ENCODE data around the gene SERPINB10. TPM values are rescaled to one million over a fixed set of nuclear protein-coding genes. Genes with fewer than 3 reads are reported as not detected.

The SERPINB10 gene
- total RNA-seq, 1 experiment from 2014 or later: not detected

DNA sequence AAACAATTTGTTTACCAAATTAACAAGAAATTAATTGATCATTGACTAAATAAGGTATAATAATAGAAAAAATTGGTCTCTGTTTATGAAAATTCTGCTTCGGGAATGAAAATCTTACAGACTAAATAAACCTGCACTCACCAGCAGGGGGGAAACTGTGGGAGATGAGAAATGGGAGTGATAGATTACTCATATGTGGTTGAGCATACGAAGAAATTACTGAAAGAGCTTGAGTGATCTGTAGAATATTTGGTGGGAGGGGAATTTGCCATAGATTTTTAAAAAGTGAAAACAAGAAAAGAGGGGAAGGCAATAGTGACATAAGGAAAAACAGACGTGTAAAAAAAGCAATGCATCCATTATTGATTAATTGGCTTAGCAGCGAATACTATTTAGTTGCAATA, 43.5 kb downstream of the SERPINB10 start:
- DNase-seq (peak; percentile 60), ATAC-seq (peak; percentile 41; the same call in 1 of the 2 replicates)
- ChIA-PET POLR2A (ENCODE audit: unreplicated experiment) (interaction anchor here (0.7 kb wide), 1 partner anchor 19 kb away, joined by 4 read pairs; no protein-coding TSS in a partner anchor), CTCF (interaction anchor here (0.5 to 0.6 kb wide), 2 partner anchors 13 to 15 kb away, joined by 3 to 5 read pairs; no protein-coding TSS in a partner anchor)
- peaks cover 23% of the 10 kb centered on the region; the same call in 1 of the 2 replicates for H3K4me1 ChIP-seq (ENCODE audit: insufficient read depth, low read length)
- H2AFZ ChIP-seq (ENCODE audit: low read length): no peak overlapping the region
- H3K27ac ChIP-seq (ENCODE audit: low read length): no peak overlapping the region
- H4K20me1 ChIP-seq (ENCODE audit: low read length): no peaks in the 10 kb centered on the region
- H3K27me3 ChIP-seq (ENCODE audit: low read length): no peaks in the 10 kb centered on the region
- H3K4me3 ChIP-seq (ENCODE audit: low read length): no peak overlapping the region
- H3F3A ChIP-seq (ENCODE audit: low read length, unreplicated experiment): no peaks in the 10 kb centered on the region
- TF ChIP-seq, protein P1, sequence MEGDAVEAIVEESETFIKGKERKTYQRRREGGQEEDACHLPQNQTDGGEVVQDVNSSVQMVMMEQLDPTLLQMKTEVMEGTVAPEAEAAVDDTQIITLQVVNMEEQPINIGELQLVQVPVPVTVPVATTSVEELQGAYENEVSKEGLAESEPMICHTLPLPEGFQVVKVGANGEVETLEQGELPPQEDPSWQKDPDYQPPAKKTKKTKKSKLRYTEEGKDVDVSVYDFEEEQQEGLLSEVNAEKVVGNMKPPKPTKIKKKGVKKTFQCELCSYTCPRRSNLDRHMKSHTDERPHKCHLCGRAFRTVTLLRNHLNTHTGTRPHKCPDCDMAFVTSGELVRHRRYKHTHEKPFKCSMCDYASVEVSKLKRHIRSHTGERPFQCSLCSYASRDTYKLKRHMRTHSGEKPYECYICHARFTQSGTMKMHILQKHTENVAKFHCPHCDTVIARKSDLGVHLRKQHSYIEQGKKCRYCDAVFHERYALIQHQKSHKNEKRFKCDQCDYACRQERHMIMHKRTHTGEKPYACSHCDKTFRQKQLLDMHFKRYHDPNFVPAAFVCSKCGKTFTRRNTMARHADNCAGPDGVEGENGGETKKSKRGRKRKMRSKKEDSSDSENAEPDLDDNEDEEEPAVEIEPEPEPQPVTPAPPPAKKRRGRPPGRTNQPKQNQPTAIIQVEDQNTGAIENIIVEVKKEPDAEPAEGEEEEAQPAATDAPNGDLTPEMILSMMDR (conservative IDR thresholded peaks at IDR 0.05; ENCODE audit: low read depth, low read length): peak; percentile 60
- no peak for TF ChIP-seq EZH2phosphoT487 (IDR thresholded peaks at IDR 0.05; ENCODE audit: borderline replicate concordance, low read length)
- H3K9ac ChIP-seq (ENCODE audit: low read length): no peak overlapping the region
- H3K79me2 ChIP-seq (ENCODE audit: low read length): no peaks in the 10 kb centered on the region
- H3K36me3 ChIP-seq (ENCODE audit: low read depth, low read length): no peaks in the 10 kb centered on the region
- H3K9me3 ChIP-seq (ENCODE audit: low read length): no peaks in the 10 kb centered on the region
- peak overlapping the region; percentile 2; the same call in 1 of the 2 replicates for H3K4me2 ChIP-seq (ENCODE audit: low read length)
- no TSS peak for BruUV-seq (replicated peaks)
- intact Hi-C loops (cut with micrococcal nuclease): no loop called here
- H3K9me2 ChIP-seq (replicated peaks; ENCODE audit: low read length): no peaks in the 10 kb centered on the region

DNA sequence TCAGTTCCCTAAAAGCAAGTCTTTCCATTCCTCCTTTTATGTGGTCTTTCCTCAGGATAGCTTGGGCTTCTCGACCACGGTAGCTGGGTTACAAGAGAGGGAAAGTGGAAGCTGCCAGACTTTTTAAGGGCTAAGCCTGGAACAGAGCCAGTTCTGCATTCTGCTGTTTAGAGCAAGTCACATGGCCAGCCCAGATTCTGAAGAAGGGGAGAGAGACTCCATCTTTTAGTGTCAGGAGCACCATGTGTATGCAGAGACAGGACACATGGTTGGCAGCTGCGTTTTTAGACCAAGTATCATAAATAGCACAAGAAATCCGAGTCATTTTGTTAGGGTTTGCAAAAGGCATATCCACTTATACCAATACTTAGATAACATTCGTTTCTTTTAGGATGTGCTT, 46.1 kb downstream of the SERPINB10 start:
- TF ChIP-seq, protein P1 (conservative IDR thresholded peaks at IDR 0.05; ENCODE audit: low read depth, low read length): no peak
- no peak for TF ChIP-seq EZH2 (IDR thresholded peaks at IDR 0.05; ENCODE audit: low read length, unreplicated experiment)
- TF ChIP-seq EZH2phosphoT487 (IDR thresholded peaks at IDR 0.05; ENCODE audit: borderline replicate concordance, low read length): no peak
- Histone ChIP-seq H3K4me1 (ENCODE audit: insufficient read depth, low read length) (peaks cover 24% of the 10 kb centered on the region; the same call in 1 of the 2 replicates), H3F3A (ENCODE audit: low read length, unreplicated experiment) (no peaks in the 10 kb centered on the region), H3K9me2 (replicated peaks; ENCODE audit: low read length) (no peaks in the 10 kb centered on the region), H3K9me3 (ENCODE audit: low read length) (no peaks in the 10 kb centered on the region), H4K20me1 (ENCODE audit: low read length) (no peaks in the 10 kb centered on the region), H3K27me3 (ENCODE audit: low read length) (no peaks in the 10 kb centered on the region), H3K9ac (ENCODE audit: low read length) (no peak overlapping the region), H2AFZ (ENCODE audit: low read length) (no peak overlapping the region), H3K36me3 (ENCODE audit: low read depth, low read length) (no peaks in the 10 kb centered on the region), H3K4me2 (ENCODE audit: low read length) (no peak overlapping the region), H3K4me3 (ENCODE audit: low read length) (no peak overlapping the region), H3K27ac (ENCODE audit: low read length) (no peak overlapping the region), H3K79me2 (ENCODE audit: low read length) (no peaks in the 10 kb centered on the region)
- DNase-seq: no peak
- ChIA-PET POLR2A (ENCODE audit: unreplicated experiment) (interaction anchor here (0.6 kb wide), 1 partner anchor 422 kb away, joined by 6 read pairs; no protein-coding TSS in a partner anchor), CTCF (no interaction called here)
- intact Hi-C loops (cut with micrococcal nuclease): no loop called here
- no TSS peak for BruUV-seq (replicated peaks)
- ATAC-seq: no peak

DNA sequence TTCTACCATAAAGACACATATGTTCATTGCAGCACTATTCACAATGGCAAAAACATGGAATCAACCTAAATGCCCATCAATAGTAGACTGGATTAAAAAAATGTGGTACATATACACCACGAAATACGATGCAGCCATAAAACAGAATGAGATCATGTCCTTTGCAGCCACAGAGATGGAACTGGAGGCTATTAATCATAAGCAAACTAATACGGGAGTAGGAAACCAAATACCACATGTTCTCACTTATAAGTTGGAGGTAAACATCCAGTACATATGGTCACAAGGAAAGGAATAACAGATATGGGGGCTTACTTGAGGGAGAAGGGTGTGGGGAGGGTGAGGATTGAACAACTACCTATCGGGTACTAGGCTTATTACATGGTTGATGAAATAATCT, 49.0 kb downstream of the SERPINB10 start:
- Histone ChIP-seq H3K27ac (ENCODE audit: low read length) (no peak overlapping the region), H3K9ac (ENCODE audit: low read length) (no peak overlapping the region), H3K4me1 (ENCODE audit: insufficient read depth, low read length) (peaks cover 9% of the 10 kb centered on the region; the same call in 1 of the 2 replicates), H3K9me2 (replicated peaks; ENCODE audit: low read length) (no peaks in the 10 kb centered on the region), H3K4me3 (ENCODE audit: low read length) (no peak overlapping the region), H3K27me3 (ENCODE audit: low read length) (no peaks in the 10 kb centered on the region), H3K4me2 (ENCODE audit: low read length) (no peak overlapping the region), H3K36me3 (ENCODE audit: low read depth, low read length) (no peaks in the 10 kb centered on the region), H3K9me3 (ENCODE audit: low read length) (no peaks in the 10 kb centered on the region), H4K20me1 (ENCODE audit: low read length) (no peaks in the 10 kb centered on the region), H3F3A (ENCODE audit: low read length, unreplicated experiment) (no peaks in the 10 kb centered on the region), H2AFZ (ENCODE audit: low read length) (no peak overlapping the region), H3K79me2 (ENCODE audit: low read length) (no peaks in the 10 kb centered on the region)
- ATAC-seq (peak; percentile 85), DNase-seq (peak; percentile 54)
- ChIA-PET CTCF (no interaction called here), POLR2A (ENCODE audit: unreplicated experiment) (no interaction called here)
- BruUV-seq (replicated peaks): no TSS peak
- intact Hi-C loops (cut with micrococcal nuclease): no loop called here
- TF ChIP-seq, protein P1 (conservative IDR thresholded peaks at IDR 0.05; ENCODE audit: low read depth, low read length): no peak
- TF ChIP-seq EZH2 (IDR thresholded peaks at IDR 0.05; ENCODE audit: low read length, unreplicated experiment) (no peak), EZH2phosphoT487 (IDR thresholded peaks at IDR 0.05; ENCODE audit: borderline replicate concordance, low read length) (no peak)
